ENCODE data around the gene GPATCH8.
"Not testable (repeated sequence)": the region's sequence is repeated elsewhere in the genome, so short reads cannot be mapped to it uniquely, and the experiment has no call there.

Gene GPATCH8

DNA sequence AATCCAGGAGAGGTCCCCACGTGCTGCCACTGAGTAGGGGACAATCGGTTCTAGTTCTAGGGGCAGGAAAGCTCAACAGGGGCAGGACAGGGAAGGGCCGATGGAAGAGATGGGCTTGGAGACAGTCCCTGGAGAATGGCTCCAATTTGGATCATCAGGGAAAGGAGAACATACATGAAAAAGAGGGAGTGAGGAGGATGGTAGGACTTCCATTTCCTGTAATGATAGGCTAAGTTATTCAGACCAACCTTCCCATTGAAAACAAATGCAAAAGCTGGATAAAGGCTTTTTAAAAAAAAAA lies 20.4 kb upstream of the GPATCH8 start:
- DNase-seq, result no peak

DNA sequence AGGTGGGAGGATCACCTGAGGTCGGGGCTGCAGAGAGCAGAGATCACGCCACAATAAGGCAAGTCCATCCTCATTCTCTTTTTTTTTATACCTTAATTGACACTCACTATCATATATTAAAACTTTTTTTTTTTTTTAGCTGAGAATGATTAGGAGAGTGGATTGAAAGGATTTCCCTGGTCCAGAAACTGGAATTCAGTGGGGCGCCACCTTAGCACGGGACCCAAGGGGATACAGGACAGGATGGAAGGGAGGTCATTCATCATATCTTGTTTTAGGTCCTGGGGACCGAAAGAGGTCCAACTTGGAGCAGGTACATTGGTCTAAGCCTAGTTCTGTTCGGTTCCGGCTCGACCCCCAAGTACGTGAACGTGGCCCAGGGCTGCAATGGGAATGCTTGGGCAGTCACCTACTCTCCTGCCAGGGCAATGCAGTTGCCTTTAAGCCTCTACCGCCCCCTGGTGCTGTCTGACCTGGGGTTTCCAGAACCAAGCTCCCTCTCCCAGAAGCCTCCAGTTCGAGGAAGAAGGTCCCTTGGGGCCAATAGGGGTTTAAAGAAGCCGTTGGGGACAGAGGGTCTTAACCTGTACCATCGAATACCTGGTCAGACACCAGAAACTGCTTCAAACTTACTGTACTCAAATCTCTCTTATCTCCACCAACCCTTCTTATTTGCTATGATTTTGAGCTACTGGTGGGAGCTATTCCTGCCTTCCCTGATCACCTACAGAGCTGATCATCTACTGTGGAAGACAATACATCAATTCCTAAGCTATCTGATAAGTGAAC lies 19.9 kb upstream of the GPATCH8 start:
- peak; percentile 74 for DNase-seq

DNA sequence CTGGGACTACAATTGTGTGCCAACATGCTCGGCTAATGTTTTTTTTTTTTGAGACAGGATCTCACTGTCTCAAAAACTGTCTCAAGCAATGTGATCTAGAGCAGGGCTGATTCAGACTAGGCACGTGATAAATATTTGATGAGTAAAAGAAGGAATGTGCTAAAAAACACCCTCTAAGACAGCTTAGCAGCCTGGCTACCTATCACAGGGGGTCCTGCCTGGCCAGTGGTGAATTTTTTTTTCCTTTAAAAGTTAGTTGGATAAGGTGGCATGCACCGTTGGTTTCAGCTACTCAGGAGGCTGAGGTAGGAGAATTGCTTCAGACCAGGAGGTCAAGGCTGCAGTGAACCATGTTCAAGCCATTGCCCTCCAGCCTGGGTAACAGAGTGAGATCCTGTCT lies 14.8 kb upstream of the GPATCH8 start:
- no peak for DNase-seq

DNA sequence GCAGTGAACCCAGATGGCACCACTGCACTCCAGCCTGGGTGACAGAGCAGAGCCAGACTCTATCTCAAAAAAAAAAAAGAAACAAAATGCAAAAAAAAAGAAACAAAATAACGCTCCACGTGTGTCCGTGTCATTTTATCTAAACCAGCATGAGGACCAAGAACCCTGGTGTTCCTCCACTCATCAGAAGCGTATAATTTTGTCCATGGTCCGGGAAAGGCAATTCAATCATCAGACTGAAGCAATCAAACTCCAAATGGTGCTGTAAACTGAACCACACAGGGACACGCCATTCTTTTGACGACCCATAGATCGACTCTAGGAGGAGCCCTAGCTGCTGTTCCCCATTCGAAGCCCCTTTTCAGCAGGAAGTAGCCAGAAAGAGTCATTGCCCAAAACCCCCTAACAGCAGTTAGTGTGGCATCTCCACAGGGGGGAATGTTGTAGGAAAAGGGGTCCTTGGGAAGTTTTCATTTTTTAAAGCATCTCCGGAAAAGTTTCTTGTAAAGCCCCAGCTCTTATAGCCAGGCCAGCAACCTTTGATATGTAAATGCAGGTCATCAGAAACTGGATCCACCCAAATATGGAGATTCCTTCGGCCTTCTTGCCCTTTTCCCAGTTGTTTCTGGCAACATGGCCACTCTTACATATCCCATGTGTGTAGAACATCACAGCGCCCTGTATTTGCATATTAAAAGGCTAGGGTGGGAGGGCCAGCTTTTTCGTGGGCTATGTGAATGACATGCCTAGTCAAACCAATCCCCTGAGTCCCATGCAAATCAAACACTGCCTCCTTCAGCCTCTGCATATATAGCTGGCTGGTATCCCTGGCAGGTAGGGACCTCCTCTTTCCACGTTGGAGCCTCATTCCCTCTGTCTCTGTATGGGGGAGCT lies 8.3 kb upstream of the GPATCH8 start:
- DNase-seq, result not testable (repeated sequence)

DNA sequence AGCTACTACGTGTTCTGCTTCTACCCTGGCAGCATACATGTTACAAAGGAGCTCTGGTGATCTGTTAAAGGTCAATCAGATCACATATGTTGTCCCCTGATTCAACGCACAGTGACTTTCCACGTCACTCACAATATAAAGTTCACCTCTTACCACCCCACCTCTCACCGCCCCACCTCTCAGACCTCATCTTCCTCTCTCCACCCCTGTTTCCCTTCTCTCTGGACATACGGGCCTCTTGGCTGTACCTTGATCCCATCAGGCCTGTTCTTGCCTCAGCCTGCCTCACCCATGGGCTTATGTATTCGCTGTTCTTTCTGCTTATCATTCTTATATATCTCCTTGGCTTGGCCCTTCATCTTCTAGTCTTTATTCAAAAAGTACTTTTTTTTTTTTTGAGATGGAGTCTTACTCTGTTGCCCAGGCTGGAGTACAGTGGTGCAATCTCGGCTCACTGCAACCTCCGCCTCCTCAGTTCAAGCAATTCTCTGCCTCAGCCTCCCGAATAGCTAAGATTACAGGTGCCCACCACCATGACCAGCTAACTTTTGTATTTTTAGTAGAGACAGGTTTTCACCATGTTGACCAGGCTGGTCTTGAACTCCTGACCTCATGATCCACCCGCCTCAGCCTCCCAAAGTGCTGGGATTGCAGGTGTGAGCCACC lies 3.9 kb upstream of the GPATCH8 start:
- not testable (repeated sequence) for DNase-seq

DNA sequence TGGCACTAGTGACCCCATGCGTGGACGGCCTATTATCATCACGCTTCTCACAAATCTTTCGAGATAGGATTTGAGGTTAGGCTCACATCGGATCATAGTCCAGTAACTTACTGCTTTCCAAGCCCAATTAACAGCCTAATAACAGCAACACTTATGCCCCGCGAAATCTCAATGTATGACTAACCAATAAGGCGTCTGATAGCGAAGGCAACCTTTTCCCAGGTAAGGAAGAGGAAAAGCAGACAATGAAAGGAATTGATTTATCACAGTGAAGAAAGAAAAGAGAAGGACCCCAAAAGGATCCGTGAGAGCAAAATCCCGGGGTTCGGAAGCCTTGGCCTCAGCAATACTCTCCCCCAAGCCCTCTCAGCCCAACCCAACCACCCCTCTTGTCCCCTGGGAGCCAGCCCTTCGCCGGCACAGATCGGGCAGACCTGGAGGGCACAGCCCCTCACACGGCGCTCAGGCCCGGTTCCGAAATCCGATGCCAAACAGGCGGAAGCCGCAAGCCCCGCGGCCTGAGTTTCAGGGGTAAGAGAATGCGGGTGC lies 534 bp downstream of the GPATCH8 start:
- DNase-seq, result peak; percentile 9

DNA sequence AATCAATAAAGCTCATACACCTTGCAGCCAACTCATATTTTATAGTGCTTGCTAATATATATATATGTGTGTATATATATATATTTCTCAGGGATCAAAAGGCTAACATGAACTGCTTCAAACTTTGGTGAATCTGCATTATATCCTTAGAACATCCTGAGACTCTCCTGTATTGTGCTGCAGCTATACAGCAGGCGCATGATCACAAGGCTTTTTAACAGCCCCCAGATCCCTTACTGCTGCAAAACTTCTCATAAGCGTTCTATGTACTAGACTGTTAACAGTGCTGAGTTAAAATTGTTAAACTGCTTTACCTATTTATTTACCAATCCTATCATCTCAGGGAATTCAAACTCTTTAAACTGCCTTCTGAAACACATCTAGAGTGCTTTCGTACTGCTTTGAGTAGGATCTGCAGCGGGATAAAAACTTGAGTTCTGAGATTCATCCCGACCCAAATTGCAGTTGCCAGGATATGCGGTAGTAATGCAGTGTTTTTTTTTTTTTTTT lies 1.3 kb downstream of the GPATCH8 start:
- DNase-seq, result no peak

DNA sequence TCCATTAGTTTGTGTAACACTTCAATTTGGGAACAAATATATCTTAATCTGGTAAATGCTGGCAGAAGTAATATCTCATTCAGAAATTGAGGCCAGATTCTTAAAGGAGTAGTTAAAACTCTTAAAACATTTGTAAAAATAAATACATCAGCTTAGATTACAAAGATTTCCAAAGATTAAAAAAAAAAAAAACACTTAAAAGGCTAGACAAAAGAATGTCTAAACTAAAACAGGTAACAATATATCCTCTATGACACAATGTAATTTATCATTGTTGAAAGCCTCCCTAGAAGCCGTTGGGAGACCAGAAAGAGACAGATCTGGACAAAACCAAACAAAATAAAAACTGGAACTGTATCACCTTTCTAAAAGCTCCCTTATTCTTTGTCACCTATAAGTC lies 3.5 kb downstream of the GPATCH8 start:
- no peak for DNase-seq

DNA sequence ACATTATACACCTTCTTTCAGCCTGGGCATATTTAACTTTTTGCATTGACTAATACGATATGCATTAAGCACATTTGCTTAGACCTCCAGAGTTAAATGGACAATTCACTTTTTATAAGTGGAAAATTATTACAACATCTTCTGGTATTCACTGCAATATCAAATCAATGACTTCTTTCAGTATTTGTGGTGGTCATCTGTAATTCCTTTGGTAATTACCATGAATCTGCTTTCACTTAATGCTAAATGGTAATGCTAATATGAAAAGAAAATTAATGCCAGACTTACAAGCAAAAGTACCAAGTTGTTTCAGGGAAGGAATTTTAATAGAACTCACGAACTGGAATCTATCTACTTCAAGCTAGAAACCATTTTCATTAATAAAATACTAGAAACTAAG lies 6.4 kb downstream of the GPATCH8 start:
- DNase-seq, result no peak

DNA sequence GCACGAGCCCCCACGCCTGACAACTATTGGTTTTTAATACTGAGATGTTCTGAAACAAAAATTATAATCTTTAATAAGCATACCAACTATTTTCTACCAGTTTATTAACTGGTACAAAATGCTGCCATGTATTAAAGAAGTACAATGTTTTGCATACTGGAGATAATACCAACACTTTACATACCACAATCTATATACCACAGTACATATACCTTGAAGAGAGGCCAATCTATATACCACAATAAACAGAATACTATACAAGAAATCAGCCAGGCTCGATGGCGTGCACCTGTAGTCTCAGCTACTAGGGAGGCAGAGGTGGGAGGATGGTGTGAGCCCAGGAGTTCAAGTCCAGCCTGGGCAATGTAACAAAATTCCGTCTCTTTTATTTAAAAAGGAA lies 9.9 kb downstream of the GPATCH8 start:
- DNase-seq, result no peak

DNA sequence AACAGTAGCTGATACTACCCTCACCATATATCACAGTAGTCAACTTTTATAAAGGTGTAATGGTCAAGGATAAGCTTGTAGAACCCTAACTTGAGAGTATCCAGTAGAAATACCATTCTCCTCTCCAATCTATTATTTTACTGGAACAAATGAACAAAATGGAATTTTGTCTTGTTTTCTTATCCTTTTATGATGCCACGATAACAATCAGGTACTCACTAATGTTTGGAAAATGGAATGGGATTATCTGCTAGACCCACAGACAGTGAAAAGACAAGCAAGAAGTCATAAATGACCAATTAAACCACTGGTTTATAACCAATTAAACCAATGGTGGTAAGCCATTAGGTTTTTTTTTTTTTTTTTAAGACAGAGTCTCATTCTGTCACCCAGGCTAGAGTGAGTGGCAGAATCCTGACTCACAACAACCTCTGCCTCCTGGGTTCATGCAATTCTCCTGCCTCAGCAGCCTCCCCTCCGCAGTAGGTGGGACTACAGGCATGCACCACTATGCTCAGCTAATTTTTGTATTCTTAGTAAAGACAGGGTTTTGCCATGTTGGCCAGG lies 10.4 kb downstream of the GPATCH8 start:
- DNase-seq, result no peak

DNA sequence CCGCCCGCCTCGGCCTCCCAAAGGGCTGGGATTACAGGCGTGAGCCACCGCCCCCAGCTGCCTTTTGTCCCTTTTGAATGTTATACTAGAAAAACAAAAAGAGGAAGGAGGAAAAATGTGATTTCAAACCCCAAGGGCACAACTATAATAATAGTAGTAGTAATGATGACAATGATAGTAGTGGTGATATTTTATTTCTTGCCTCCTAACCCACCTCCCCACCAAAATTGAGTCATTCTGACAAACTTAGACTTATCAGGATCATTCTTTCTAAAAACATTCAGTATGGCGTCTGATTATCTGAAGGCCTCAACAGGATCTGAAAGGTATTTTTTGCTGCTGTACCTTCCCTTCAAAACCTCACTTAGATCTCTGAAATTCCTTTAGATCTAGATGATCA lies 13.6 kb downstream of the GPATCH8 start:
- DNase-seq, result no peak

DNA sequence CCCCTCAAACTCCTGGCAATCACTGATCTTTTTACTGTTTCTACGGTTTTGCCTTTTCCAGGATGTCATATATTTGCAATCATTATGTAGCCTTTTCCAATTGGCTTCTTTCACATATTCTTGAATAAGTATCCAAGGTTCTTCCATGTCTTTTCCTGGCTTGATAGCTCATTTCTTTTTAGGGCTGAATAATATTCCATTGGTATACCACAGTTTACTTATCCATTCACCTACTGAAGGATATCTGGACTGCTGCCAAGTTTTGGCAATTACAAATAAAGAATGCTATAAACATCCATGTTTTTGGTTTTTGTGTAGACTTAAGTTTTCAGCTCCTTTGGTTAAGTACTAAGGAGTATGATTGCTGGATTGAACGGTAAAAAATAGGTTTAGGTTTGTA lies 16.0 kb downstream of the GPATCH8 start:
- DNase-seq, result no peak

DNA sequence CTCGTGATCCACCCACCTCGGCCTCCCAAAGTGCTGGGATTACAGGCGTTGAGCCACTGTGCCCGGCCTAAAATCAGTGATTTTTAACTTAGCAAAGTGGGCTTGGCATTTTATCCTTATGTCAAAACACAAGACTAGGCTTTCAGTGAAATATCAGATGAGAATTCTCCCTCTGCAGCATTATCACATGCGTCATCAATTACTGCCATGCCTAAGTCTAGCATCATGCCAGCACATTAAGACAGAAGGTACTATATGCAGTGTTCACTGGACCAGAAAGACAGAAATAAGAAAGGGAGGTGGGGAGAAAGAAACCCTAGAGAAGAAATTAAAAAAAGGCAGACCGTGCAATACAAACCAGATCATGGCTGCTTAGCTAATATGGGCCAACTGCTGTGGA lies 29.8 kb downstream of the GPATCH8 start:
- no peak for DNase-seq

DNA sequence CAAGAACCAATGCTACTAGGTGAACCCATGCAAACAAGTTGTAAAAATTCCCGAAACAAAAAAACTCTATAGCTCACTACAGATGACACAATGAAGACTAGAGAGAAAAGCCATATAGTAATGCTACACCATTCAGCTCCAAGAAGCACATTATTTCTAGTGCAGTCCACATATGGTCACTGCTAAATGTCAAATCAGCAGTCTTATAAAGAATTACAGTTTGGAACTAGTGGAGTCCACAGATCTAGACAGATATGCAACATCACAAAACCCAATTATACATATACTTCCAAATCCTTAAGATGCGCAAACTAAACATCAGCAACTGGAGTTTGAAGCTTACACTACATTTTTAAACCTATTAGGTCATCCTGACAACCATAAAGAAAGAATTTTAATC lies 33.5 kb downstream of the GPATCH8 start:
- no peak for DNase-seq

DNA sequence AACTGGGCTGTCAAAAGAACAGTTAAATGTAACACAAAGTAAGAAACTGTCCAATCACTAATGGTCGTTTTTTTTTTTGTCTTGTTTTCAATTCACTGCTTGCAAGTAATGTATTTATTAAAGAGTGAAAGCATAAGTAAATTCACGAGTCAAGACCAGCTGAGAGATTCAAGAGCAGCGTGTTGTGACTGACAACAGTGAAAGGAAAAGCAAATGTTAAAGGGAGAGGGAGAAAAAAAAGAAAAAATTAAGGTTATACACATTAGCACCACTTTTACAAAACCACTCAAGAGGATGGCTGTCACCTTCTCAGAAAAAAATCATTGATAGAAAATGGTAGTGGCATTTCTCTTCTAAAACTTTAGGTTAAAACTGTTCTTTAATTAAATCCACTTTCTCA lies 36.1 kb downstream of the GPATCH8 start:
- DNase-seq, result no peak

DNA sequence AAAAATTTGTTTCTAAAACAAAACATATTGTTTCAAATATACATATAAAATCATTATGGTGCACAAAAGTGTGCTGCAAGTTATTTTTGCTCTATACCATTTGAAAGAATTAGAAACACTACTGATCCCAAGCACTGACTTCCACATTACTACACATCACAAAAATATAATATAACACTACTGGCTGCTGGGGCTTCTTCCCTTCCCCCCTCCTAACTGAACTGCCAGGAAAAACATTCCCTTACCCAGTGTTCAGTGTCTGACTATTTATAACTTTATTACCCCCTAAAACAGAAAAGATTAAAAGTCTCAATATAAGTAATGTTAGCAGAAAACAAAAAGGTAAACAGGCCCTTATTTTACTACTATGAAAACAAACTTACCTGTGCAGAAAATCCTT lies 36.9 kb downstream of the GPATCH8 start:
- no peak for DNase-seq

DNA sequence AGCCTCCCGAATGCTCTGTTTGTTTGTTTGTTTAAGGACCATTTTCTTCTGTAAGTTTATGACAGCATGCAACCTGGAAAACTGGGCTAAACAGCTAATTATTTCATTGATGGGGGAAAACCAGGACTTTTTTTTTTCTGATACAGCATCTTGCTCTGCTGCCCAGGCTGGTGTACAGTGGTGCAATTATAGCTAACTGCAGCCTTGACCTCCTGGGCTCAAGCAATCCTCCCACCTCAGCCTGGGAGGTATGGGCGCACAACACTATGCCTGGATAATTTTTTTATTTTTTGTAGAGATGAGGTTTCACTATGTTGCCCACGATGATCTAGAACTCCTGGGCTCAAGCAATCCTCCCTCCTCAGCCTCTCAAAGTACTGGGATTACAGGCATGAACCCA lies 37.3 kb downstream of the GPATCH8 start:
- DNase-seq, result no peak

DNA sequence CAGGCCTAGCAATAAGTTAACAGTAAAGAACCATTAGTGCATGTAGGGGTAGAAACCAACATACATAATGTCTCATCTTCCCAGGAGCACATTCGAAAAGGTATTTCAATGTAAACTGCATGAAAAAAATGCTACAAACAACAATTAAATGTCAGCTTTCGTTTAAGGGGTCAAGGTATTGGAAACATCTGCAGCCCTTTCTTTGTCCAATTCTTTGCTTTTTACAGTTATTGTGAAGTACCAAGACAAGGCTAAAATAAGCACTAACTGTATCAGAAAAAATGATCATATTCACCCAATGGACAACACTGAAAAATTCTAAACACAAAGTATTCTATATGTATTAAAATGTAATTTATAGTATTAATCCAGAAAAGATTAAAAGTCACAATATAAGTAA lies 37.9 kb downstream of the GPATCH8 start:
- DNase-seq, result no peak

DNA sequence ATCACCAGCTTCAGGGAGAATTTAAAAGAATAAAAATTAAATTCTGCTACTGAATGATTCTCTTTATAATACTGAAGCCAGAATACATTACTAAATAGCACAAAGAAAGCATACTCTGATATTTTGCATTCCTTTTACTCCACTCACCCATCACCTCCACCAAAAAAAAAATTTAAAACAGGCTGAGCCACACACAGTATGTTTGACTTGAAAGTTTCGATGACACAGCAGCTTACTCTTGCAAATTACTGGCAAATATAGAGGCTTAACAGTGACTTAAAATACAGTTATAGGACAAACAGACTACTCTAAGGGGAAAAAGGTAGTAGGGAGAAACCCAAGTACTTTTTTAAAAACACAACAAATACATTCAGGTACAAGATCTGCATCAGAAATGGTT lies 39.2 kb downstream of the GPATCH8 start:
- no peak for DNase-seq

DNA sequence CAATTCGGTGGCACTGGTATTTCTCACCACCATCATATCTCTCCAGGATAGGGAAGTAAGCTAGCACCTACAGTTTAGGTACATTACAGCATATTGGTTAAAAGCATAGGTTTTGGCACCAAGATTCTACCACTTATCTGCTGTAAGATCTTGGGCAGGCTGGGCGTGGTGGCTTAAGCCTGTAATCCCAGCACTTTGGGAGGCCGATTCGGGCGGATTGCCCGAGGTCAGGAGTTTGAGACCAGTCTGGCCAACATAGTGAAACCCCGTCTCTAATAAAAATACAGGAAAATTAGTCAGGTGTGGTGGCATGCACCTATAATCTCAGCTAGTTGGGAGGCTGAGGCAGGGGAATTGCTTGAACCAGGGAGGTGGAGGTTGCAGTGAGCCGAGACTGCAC lies 51.4 kb downstream of the GPATCH8 start:
- no peak for DNase-seq

DNA sequence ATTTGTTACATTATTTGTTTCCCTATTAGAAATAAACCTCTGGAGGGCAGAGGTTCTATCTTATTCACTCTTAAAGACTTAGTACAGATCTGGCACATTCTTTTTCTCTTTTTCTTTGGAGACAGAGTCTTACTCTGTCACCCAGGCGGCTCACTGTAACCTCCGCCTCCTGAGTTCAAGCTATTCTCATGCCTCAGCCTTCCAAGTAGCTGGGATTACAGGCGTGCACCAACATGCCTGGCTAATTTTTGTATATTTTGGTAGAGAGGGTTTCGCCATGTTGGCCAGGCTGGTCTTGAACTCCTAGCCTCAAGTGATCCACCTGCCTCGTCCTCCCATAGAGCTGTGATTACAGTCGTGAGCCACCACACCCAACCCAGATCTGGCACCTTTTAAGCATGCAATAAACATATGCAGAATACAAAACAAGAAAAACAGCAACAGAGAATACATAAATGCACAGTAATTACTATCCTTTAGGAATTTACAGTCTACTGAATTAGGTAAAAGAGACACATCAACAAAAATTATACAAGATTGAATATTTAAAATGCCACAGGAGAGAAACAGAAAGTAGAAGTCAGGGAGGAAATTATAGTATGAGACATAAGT lies 52.1 kb downstream of the GPATCH8 start:
- no peak for DNase-seq

DNA sequence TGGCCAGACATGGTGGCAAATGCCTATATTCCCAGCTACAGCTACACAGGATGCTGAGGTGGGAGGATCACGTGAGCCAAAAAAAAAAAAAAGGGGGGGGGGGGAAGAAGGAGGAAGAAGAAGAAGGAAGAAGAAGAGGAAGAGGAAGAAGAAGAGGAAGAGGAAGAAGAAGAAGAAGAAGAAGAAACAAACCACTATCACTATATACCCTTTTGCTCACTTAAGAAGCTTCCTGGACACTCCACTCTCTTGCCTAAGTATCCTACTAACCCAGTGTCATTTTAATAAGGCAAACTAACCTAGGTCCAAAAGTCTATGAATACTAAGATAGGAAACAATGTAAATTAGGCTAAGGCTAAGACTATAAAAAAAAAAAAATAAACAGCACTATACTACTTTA lies 54.8 kb downstream of the GPATCH8 start:
- no peak for DNase-seq

Data from activated CD4-positive, alpha-beta T cell treated with anti-CD3 and anti-CD28 coated beads, Interleukin-2, Interleukin-6, amounts not matched to agents 100 ng/mL and 50 ng/mL, durations not matched to agents 16 hours and 8 hours (primary cell).